SHP77 (cell line): Measurements from ENCODE around the gene CEP72.
"Not testable (repeated sequence)": the region's sequence is repeated elsewhere in the genome, so short reads cannot be mapped to it uniquely, and the experiment has no call there.

Experiments used
- DNase-seq, 2 experiments: peaks; one replicate each; lab custom pipeline; 2025; lab: John Stamatoyannopoulos, UW

CEP72 gene

GRCh38 chr5:611731-612486, at the start of gene CEP72:
Gene CEP72, plus strand, starts transcription at chr5:612340. Its CDS starts 22 bp downstream, at chr5:612362.
- peak; percentile 74 to 91 for DNase-seq

DNA sequence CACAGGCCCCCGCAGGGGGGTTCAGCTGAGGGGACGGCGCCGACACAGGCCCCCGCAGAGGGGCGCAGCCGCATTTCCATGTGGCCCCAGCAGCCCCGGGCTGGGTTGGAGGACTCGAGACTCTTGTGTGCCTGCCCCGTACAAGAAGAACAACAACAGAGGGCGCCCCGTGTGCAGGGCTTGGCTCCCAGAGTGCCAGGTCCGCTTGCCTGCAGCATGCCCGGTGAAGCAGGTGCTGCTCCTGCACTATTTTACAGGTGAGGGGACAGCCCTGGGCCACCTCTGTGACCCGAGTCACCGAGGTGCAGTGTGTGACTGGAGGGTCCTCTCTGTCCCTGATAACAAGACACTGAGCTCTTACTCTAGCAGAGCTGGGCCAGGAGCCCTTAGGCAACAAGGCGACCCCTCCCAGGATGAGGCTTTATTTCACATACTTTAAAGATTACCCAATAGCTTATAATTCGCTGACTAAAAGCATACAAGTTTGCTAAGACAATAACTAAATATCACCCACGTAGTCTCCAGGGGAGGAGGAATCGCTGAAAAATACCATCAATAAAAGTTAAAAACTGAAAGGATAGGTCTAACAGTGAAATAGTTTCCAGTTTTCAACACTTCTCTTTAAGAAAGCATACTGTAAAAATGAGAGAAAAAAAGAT, 46.2 kb upstream of the CEP72 start:
- DNase-seq: no peak

DNA sequence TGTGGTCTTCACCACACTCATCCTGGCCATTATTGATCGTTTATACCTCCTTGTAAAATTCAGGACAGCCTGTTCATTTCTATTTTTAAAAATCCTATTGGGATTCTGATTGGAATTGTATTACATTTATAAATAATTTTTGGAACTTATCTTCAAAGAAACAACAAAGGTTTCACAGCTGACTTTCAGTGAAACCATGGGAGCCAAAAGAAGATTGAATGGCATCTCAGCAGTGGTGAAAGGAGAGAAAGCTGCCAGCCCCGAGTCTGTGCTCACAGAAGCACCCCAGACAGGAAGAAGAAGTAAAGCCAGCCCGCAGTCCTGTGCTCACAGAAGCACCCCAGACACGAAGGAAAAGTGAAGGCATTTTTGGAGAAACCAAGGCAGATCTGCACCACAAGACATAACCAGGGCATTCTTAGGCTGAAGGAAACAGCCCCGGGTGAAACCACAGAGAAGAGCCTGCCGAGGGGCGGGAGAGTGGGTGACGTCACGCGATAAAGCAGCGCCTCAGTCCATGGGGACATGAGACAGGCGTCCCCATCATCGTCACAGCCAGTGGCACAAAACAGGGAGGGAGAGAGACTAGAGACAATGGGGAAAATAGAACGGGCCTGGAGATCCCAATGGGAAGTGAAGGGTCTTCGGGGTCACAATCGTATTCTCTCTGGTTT, 45.4 kb upstream of the CEP72 start:
- DNase-seq: no peak

DNA sequence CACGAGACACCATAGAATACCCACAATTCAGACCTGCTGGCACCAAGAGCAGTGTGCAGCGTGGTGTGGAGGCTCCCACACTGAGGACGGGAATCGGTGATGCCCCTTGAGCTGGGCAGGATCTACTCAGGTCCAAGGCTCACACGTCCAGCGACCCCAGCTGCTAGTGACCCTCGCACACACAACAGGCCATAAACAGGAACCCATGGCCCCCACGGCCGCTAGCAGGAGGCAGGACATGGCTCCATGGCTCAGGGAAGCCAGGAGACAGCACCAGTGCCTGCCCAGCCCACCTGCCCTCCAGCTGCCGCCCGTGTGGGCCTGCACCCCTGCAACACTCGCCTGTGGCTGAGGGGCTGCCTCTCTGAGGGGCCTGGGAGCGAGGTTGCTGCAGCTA, 44.5 kb upstream of the CEP72 start:
- no peak for DNase-seq

- no peak for DNase-seq
Measured at GRCh38 chr5:568061-568781, 43.9 kb upstream of the CEP72 start.

DNA sequence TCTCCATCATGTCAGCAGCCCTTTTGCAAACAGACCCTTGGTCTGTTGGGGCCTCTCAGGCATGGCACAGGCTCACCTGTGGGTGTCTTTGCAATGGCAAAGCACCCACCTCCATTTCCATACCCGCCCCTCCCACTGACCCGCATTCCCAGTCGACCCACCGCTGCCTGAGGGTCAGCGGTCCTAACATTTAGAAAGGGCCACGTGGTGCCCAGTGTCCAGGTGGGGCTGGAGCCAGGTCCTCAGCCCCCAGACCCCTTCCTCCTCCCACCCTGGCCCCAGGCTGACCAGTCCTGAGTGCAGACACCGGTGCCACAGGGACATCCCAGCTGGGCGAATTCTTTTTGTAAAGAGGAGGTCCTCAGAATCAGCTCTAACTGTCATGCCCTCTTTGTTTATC, 43.3 kb upstream of the CEP72 start:
- DNase-seq: no peak

- no peak for DNase-seq
Measured at GRCh38 chr5:569358-569867, 42.7 kb upstream of the CEP72 start.

DNA sequence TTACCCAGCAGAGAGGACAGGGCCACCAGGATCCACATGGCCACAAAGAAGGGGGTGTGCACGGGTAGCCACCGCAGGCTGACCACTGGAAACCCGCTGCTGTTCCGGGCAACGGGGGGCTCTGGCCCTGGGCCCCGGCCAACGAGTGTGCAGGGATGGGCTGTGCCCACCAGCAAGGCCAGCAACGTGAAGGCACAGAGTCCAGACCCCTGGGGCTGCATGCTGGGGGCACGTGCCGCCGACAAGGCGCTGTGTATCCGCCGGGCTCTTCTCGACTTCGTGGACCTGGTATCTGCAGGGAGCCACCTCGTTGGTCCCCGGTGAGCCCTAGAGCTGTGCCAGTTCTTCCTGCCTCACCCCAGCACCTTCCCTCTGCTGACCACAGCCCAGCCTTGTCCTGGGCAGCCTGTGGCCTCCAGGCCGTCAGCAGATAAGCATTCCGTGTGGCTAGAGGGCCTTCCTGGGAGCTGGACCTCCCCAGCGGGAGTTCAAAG, 42.2 kb upstream of the CEP72 start:
- DNase-seq: no peak

- no peak for DNase-seq
Measured at GRCh38 chr5:570446-570845, 41.7 kb upstream of the CEP72 start.

- DNase-seq: no peak
Measured at GRCh38 chr5:570886-571285, 41.3 kb upstream of the CEP72 start.

DNA sequence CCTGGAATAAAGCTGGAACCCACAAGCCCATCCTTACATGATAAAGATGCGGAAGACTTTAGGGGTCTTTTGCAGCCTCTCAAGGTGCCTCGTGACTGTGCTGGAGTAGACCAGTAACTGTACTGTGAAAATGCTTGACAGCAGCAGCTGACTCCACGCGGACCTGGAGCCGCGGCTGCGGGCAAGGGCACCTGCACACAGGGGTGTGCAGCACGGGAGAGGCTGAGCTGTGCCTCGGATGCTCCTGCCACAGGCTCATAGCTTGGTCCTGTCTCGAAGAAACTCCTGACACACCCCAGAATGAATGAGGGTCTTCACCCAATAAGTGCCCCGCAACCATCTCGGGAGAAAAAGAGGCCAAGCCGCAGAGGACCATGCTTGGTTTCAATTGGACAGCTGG, 40.3 kb upstream of the CEP72 start:
- DNase-seq: no peak

- no peak for DNase-seq
Measured at GRCh38 chr5:572398-573019, 39.6 kb upstream of the CEP72 start.

DNA sequence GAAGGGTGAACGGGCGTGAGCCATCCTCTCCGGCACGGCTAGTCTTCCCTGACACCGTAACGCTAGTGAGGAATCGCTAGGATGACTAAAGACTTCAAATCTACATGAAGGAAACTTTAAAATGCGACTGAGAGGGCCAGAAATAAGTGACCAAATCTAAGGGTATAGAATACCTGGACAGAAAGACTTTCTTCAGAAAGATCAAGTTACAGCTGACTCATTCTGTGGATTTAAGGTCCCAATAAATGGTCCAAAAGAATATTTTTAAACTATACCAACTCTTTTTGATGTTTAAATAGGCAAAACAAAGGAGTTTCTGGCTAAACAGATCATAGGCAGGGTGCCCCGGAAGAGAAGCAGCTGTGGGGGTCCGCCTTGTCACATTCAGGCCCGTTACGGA, 38.9 kb upstream of the CEP72 start:
- DNase-seq: no peak

DNA sequence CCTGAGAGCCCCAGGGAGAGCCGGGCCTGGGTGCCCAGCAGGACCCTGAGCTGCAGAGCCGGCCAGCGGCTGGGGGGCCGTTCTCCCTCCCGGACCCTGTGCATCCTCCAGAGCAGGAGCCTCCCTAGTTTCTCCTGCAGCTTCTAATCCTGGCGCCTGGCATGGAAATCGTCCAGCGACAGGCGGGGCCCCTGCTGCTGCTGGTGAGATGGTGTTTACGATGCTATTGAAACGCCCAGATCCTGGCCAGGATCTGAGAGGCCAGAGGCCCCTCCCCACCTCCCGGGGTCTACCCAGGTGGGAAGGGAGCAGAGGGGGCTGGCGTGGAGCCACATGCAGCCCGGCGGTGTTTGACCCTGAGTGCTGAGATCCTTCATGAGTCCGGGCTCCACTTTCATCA, 38.2 kb upstream of the CEP72 start:
- no peak for DNase-seq

DNA sequence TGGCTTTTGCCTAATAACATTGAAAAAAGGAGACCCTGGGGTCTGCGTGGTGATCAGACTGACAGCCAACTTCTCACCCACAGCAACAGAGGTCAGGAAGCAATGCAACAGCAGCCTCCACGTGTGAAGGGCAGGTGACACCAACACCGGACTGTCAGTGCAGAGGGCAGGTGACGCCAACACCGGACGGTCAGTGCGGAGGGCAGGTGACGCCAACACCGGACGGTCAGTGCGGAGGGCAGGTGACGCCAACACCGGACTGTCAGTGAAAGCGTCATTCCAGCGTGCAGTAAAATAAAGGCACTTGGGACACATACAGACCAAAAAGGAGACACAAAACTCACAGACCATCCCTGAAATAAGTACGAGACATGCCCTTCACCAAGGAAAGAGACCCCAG, 37.2 kb upstream of the CEP72 start:
- no peak for DNase-seq

- DNase-seq: no peak
Measured at GRCh38 chr5:575636-576035, 36.5 kb upstream of the CEP72 start.

DNA sequence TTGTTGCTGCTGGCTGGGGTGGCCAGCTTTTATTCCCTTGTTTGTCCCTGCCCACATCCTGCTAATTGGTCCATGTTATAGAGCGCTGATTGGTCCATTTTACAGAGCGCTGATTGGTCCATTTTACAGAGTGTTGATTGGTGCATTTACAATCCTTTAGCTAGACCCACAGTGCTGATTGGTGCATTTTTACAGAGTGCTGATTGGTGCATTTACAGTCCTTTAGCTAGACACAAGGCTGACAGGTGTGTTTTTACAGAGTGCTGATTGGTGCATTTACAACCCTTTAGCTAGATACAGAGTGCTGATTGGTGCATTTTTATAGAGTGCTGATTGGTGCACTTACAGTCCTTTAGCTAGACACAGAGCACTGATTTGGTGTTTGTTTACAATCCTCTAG, 34.9 kb upstream of the CEP72 start:
- not testable (repeated sequence) for DNase-seq

- DNase-seq: no peak
Measured at GRCh38 chr5:577800-578199, 34.3 kb upstream of the CEP72 start.

DNA sequence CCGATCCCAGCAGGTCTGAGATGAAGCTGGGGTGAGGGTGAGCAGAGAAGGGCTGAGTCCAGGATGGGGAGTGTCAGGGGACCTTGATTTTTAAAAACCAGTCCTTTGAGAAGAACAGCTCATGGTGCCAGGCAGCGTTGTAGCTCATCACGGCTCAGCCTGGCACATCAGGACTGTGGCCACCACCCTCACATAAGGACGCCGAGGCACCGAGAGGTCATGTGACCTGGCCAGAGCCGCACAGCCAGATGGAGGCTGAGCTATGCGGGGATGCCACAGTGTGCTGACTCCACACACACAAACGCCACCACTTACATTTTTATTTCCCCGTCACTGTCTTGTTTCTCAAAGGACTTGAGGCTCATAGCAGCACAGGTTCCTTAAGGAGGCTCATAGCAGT, 32.9 kb upstream of the CEP72 start:
- no peak for DNase-seq

GRCh38 chr5:579746-580366, 32.3 kb upstream of the CEP72 start:
- no peak for DNase-seq

GRCh38 chr5:580436-580835, 31.7 kb upstream of the CEP72 start:
- no peak for DNase-seq
